HG03060 (cell line): ENCODE data around the gene TRIM15.

ENCODE experiments used
- ATAC-seq: cut with Tn5 transposase; IDR thresholded peaks from one replicate; pipeline ENCODE4 v1.9.1; 2021; ENCODE audit warnings: low read depth, moderate number of reproducible peaks; ENCODE audit not compliant: unreplicated experiment

The TRIM15 gene

GRCh38 chr6:30194797-30195690 lies 31.7 kb downstream of the TRIM15 start:
- ATAC-seq, result no peak

- no peak for ATAC-seq
These were observed 32.6 kb downstream of the TRIM15 start for GRCh38 chr6:30195951-30196350.

- no peak for ATAC-seq
These were observed 33.0 kb downstream of the TRIM15 start for GRCh38 chr6:30196376-30196775.

- ATAC-seq, result no peak
These were observed 35.1 kb downstream of the TRIM15 start for GRCh38 chr6:30198166-30199084.

GRCh38 chr6:30200551-30201281 lies 37.4 kb downstream of the TRIM15 start:
- no peak for ATAC-seq

- no peak for ATAC-seq
These were observed 39.0 kb downstream of the TRIM15 start for GRCh38 chr6:30202366-30202765.

- no peak for ATAC-seq
These were observed 40.8 kb downstream of the TRIM15 start for GRCh38 chr6:30204116-30204515.

GRCh38 chr6:30206152-30206551 lies 42.8 kb downstream of the TRIM15 start:
- ATAC-seq, result no peak

- ATAC-seq, result no peak
These were observed 43.7 kb downstream of the TRIM15 start for GRCh38 chr6:30206799-30207618.

GRCh38 chr6:30207619-30208295 lies 44.4 kb downstream of the TRIM15 start:
- no peak for ATAC-seq

- no peak for ATAC-seq
These were observed 48.0 kb downstream of the TRIM15 start for GRCh38 chr6:30211306-30211705.

- ATAC-seq, result no peak
These were observed 48.6 kb downstream of the TRIM15 start for GRCh38 chr6:30211899-30212298.

- ATAC-seq, result peak; percentile 92
These were observed 49.7 kb downstream of the TRIM15 start, which contains the start of gene TRIM26 for GRCh38 chr6:30212865-30213666. TSS of gene TRIM26 (minus strand) at chr6:30213406. CDS start at chr6:30199103, 14,303 bp downstream.

- no peak for ATAC-seq
These were observed 50.3 kb downstream of the TRIM15 start for GRCh38 chr6:30213667-30213956.

- no peak for ATAC-seq
These were observed 50.8 kb downstream of the TRIM15 start for GRCh38 chr6:30213957-30214656.

- no peak for ATAC-seq
These were observed 51.3 kb downstream of the TRIM15 start for GRCh38 chr6:30214657-30214982.

- no peak for ATAC-seq
These were observed 52.8 kb downstream of the TRIM15 start for GRCh38 chr6:30216096-30216495.

- no peak for ATAC-seq
These were observed 55.9 kb downstream of the TRIM15 start for GRCh38 chr6:30219244-30219643.
